Breast epithelium (tissue), 4 donors: Measurements from ENCODE around the gene CDK10. TPM values are rescaled to one million over a fixed set of nuclear protein-coding genes. Genes with fewer than 3 reads are reported as not detected.
A peak's percentile ranks its signal among the peaks of the same experiment; 100 is the strongest.

Experiments used
- DNase-seq, 2 donors: peaks; one replicate each; pipeline ENCODE4 v3.0.0-alpha.2; 2019; ENCODE audit warnings: low spot score in 2 of 2
- H3K27ac ChIP-seq, 2 donors: fragments of 200-600 bp; sonication (generic) in 1 of 2; one replicate each; pipeline ENCODE4 v1.5.1; 2016 to 2019; ENCODE audit warnings: mild to moderate bottlenecking in 1 of 2
- H3K27me3 ChIP-seq, 2 donors: fragments of 200-600 bp; sonication (generic) in 1 of 2; one replicate each; pipeline versions ENCODE4 v1.5.1 to v1.6.0; 2017 to 2019; ENCODE audit warnings: control low read depth in 1 of 2, mild to moderate bottlenecking in 1 of 2
- H3K36me3 ChIP-seq: fragments of 200-600 bp; one replicate; pipeline ENCODE4 v1.5.1; 2019
- H3K4me1 ChIP-seq, 2 donors: fragments of 200-600 bp; sonication (generic); one replicate each; pipeline ENCODE4 v1.5.1; 2016 to 2019; ENCODE audit warnings: control low read depth in 1 of 2
- H3K4me3 ChIP-seq, 3 donors: fragments of 200-600 bp; sonication (generic); 1 replicate in 2 of 3; 2 replicates in 1 of 3; pipeline ENCODE4 v1.5.1; 2016 to 2019; ENCODE audit warnings: mild to moderate bottlenecking in 3 of 3, moderate library complexity in 2 of 3
- H3K9me3 ChIP-seq, 2 donors: fragments of 200-600 bp; sonication (generic) in 1 of 2; one replicate each; pipeline ENCODE4 v1.5.1; 2016 to 2019; ENCODE audit warnings: control low read depth in 1 of 2
- CTCF ChIP-seq, 3 donors: fragments of 450-650 bp; IDR thresholded peaks; one replicate each; pipeline ENCODE4 v1.5.1; 2016 to 2017; ENCODE audit warnings: antibody characterized with exemption in 3 of 3, mild to moderate bottlenecking in 3 of 3, moderate library complexity in 3 of 3
- POLR2A ChIP-seq: fragments of 450-650 bp; IDR thresholded peaks from one replicate; pipeline ENCODE4 v1.6.1; 2016; ENCODE audit warnings: antibody characterized with exemption, mild to moderate bottlenecking, moderate library complexity
- POLR2AphosphoS5 ChIP-seq, 3 donors: sonication (generic); formaldehyde crosslinking; IDR thresholded peaks; one replicate each; pipeline ENCODE4 v1.6.1; 2017; ENCODE audit warnings: antibody characterized with exemption in 3 of 3
- intact Hi-C: fragments of 100-400 bp; cut with DNase I; formaldehyde crosslinking; loops from one replicate; pipeline ENCODE4 v1.15.1; 2023; ENCODE audit warnings: low total_unique reads
- total RNA-seq, 3 donors: library from RNA; depleted of rRNA; stranded (reverse); fragments of >200 nt; gene quantifications; one replicate each; pipeline ENCODE4 v1.1.0, GENCODE V29; 2016

Gene CDK10
- total RNA-seq, 3 donors from 2014 or later, result 31.2 to 84.9 (median 67.2) TPM

- intact Hi-C loops, result no loop called here
- Histone ChIP-seq H3K27me3 (no peaks in the 10 kb centered on the region), H3K4me3 (peak overlapping the region; percentile 78 to 92 (median 91)), H3K4me1 (peaks cover 12 to 14% of the 10 kb centered on the region in 2 donors), H3K9me3 (no peaks in the 10 kb centered on the region), H3K36me3 (no peaks in the 10 kb centered on the region), H3K27ac (peak overlapping the region; percentile 93 to 96)
- DNase-seq, result peak in 1 of 2 donors; percentile 66
- no peak for TF ChIP-seq POLR2AphosphoS5 (IDR thresholded peaks at IDR 0.05)
- TF ChIP-seq POLR2A, result no peak
- TF ChIP-seq CTCF (IDR thresholded peaks at IDR 0.05), result no peak
Measured at GRCh38 chr16:89722392-89723278, 36.1 kb downstream of the CDK10 start.

GRCh38 chr16:89723279-89724250, 37.1 kb downstream of the CDK10 start:
- TF ChIP-seq CTCF (IDR thresholded peaks at IDR 0.05) (no peak), POLR2A (no peak), POLR2AphosphoS5 (IDR thresholded peaks at IDR 0.05) (no peak)
- H3K4me3 ChIP-seq, result peak overlapping the region; percentile 78 to 92 (median 91)
- H3K27me3 ChIP-seq, result no peaks in the 10 kb centered on the region
- no peak for DNase-seq
- H3K36me3 ChIP-seq, result no peaks in the 10 kb centered on the region
- intact Hi-C loops, result no loop called here
- peaks cover 12 to 14% of the 10 kb centered on the region in 2 donors for H3K4me1 ChIP-seq
- no peaks in the 10 kb centered on the region for H3K9me3 ChIP-seq
- H3K27ac ChIP-seq, result peak overlapping the region in 1 of 2 donors; percentile 28

- Histone ChIP-seq H3K27me3 (no peaks in the 10 kb centered on the region), H3K4me3 (no peak overlapping the region), H3K27ac (no peak overlapping the region), H3K36me3 (no peaks in the 10 kb centered on the region), H3K9me3 (no peaks in the 10 kb centered on the region), H3K4me1 (peaks cover 7 to 11% of the 10 kb centered on the region in 2 donors)
- TF ChIP-seq CTCF (IDR thresholded peaks at IDR 0.05) (no peak), POLR2A (no peak), POLR2AphosphoS5 (IDR thresholded peaks at IDR 0.05) (no peak)
- DNase-seq, result no peak
- intact Hi-C loops, result no loop called here
Measured at GRCh38 chr16:89727406-89728120, 41.1 kb downstream of the CDK10 start.

GRCh38 chr16:89729293-89729692, 42.8 kb downstream of the CDK10 start:
- no peak overlapping the region for H3K27ac ChIP-seq
- TF ChIP-seq POLR2A, result no peak
- no peak for TF ChIP-seq CTCF (IDR thresholded peaks at IDR 0.05)
- TF ChIP-seq POLR2AphosphoS5 (IDR thresholded peaks at IDR 0.05), result no peak
- H3K36me3 ChIP-seq, result peaks cover 9% of the 10 kb centered on the region
- no peaks in the 10 kb centered on the region for H3K4me1 ChIP-seq
- H3K9me3 ChIP-seq, result no peaks in the 10 kb centered on the region
- DNase-seq, result no peak
- no peaks in the 10 kb centered on the region for H3K27me3 ChIP-seq
- H3K4me3 ChIP-seq, result no peak overlapping the region
- intact Hi-C loops, result no loop called here
